Heart left ventricle (tissue), 13 donors: Measurements from ENCODE around the gene NUMB.

Experiments
- CTCF ChIP-seq, 12 donors: fragments of 200-600 bp; sonication (generic) in 4 of 12; IDR thresholded peaks; one replicate each; pipeline versions ENCODE4 v1.5.0 to v1.8.0; 2018 to 2022; ENCODE audit warnings: antibody characterized with exemption in 12 of 12, mild to moderate bottlenecking in 5 of 12
- POLR2A ChIP-seq, 2 donors: fragments of 450-650 bp; IDR thresholded peaks; one replicate each; pipeline ENCODE4 v1.6.1; 2017; ENCODE audit warnings: antibody characterized with exemption in 2 of 2, mild to moderate bottlenecking in 2 of 2, moderate library complexity in 2 of 2
- donor health status: ischemic (EF 13 %, LVEDD 7.1; RV severe dilation, severe dysfunction).
- donor health status: DM: no; HTN: yes; CAD: no.
- donor health status: DM: no; HTN: no; CAD: no.
- donor health status: ischemic (EF 25% LVEDD 6.9; RV normal size, moderate dysfunction).
- donor health status: ischemic (EF 25% LVEDD 5.7; RV mildly dilated, moderate dysfunction).
- donor health status: ischemic (EF 35%, LVEDD 5.7; RV mildly dilated, moderate dysfunction).
- donor health status: nonischemic (EF 11% LVEDD 7.7; RV severe dilation, severe dysfunction).
- donor health status: DM: yes; HTN: yes; CAD: no.
- donor health status: PGD.
- donor health status: ischemic (EF 29% LVEDD 5.4; RV normal size, mild dysfunction).
- donor health status: nonischemic (EF 23%, LVEDD 6.1; RV moderate dilation, normal function).

GRCh38 chr14:73239393-73240241 is 218.7 kb downstream of the NUMB start:
- TF ChIP-seq CTCF (IDR thresholded peaks at IDR 0.05) (no peak), POLR2A (IDR thresholded peaks at IDR 0.05) (no peak)
